Glomerular endothelial cell (primary cell): ENCODE measurements around the gene CRYBA4. TPM values are rescaled to one million over a fixed set of nuclear protein-coding genes. Genes with fewer than 3 reads are reported as not detected.
"Not testable (repeated sequence)": the region's sequence is repeated elsewhere in the genome, so short reads cannot be mapped to it uniquely, and the experiment has no call there.

Experiments used
- DNase-seq: peaks from one replicate; pipeline ENCODE4 v3.0.0-alpha.2; 2011; ENCODE audit warnings: low read depth, low spot score; ENCODE audit errors: extremely low read depth
- total RNA-seq: library from RNA; depleted of rRNA; stranded (reverse); fragments of >200 nt; gene quantifications from 2 replicates; pipeline ENCODE4 v1.2.3, GENCODE V29; 2015

CRYBA4 gene
- total RNA-seq, 1 donor from 2014 or later, result not detected

- no peak for DNase-seq
These were observed 28.0 kb upstream of the CRYBA4 start for GRCh38 chr22:26593763-26594162.

DNA sequence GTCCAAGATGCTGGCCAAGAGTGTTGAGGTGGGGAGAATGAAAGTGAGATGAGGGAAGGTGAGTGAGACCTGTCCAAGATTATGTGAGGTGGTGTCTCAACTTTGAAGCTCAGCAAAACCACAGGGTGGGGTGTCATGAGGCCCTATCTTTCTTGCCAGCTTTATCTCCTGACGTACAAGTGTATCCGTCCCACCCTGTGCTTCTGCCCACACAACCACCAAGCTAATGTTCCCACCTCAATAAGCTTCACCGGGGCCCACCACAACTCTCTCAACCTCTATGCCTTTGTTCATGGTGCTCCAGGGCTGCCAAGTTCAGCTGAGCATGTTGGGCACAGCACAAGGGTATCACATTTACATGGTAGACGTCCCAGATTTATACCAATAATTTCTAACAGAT is 24.7 kb upstream of the CRYBA4 start:
- DNase-seq, result no peak

GRCh38 chr22:26597480-26597879 is 24.3 kb upstream of the CRYBA4 start:
- DNase-seq, result no peak

DNA sequence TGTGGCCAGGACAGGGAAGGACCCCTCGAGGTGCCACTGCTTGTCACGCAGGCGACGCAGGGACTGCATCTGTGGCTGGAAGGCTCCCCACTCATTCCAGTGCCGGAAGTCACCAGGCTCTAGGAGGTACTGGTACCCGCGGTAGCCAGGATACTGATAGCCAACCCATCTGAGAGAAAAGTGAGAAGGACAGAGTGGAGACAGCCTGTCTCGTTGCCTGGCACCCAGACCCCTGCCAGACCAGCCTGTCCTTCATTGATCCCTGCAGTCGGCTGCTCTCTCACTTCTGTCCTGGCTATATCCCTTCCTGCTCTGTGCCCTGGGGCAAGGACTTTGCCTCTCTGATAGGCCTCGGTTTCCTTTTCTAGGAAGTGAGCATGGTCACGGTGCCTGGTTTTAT is 22.3 kb upstream of the CRYBA4 start:
- DNase-seq, result no peak

GRCh38 chr22:26601726-26602125 is 20.0 kb upstream of the CRYBA4 start:
- no peak for DNase-seq

DNA sequence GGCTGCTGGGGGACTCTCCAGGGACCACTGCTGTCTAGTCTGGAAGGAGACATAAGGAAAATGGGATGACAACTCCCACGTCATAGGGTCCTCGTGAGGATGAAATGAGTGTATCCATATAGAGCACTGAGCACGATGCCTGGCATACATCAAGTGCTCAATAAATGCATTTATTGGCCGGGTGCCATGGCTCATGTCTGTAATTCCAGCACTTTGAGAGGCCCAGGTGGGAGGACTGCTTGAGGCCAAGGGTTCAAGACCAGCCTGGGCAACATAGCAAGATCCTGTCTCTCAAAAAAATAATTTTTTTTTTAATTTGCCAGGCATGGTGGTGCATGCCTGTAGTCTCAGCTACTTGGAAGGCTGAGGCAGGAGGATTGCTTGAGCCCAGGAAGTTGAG is 19.6 kb upstream of the CRYBA4 start:
- DNase-seq, result no peak

- DNase-seq, result no peak
These were observed 17.4 kb upstream of the CRYBA4 start for GRCh38 chr22:26604368-26604767.

DNA sequence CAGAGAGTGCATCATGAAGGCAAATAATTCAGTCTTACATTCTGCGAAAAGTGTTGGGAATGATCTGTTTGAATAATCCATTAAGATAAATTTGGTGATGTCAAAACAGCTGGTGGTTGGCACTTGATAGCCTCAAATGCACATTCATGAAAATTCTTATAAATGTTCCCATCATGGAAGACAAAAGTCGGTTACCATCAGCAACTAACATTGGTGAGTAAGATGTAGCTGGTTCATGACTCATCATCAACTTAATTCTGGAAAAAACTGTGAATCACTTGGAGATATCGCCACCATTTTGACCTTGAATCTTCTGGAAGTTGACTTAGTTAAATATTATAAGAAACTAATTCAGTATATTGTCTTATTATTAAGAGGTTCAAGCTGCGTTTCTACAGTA is 15.2 kb upstream of the CRYBA4 start:
- no peak for DNase-seq

DNA sequence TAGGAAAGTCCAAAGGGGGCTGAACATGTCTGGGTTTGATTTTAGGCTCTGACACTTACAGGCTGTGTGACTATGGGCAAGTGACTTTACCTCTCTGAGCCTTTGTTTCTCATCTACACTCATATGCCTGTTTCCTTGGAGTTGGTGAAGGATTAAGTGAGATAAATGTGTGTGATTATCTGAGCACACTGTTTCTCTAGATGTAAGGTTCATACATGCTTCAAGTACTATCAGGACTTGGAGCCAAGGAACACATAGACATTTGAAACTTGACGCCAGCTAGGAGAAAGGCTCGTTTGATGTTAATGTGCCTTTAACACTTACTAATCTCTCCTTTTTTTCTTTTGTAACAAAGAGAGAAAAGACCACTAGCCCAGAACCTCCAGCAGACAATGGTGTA is 13.6 kb upstream of the CRYBA4 start:
- DNase-seq, result no peak

DNA sequence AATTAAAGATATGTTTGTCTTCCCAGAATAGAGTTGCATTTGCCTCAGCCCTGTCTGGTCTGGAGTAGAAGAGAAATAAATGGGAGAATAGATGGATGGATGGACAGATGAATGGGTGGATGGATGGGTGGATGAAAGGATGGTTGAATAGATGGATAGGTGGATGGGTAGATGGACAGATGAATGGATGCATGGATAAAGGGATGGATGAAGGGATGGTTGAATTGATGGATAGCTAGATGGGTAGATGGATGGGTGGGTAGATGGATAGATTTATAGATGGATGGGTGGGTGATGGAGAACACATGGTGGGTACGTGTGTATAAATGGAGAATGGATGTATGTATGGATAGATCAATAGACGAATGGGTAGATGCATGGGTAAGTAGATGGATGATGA is 12.5 kb upstream of the CRYBA4 start:
- DNase-seq, result no peak

GRCh38 chr22:26610072-26610958 is 11.4 kb upstream of the CRYBA4 start:
- no peak for DNase-seq

DNA sequence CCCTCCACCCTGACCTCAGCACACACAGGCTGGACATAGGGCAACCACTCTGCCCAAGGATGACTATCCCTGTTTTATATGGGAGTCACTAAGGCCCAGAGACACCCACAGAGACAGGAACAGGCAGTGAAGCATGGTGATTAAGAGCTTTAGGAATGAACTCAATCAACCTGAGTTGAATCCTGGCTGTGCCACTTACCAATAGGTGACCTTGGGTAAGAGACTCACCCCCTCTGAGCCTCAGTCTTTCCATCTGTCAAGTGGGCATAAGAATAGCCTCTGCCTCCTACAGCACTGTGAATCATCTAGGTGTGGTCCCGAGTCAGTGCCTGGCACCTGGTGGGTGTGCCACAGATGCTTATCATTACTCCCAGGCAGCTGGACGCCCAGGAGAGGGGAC is 10.8 kb upstream of the CRYBA4 start:
- no peak for DNase-seq

- no peak for DNase-seq
These were observed 9.1 kb upstream of the CRYBA4 start for GRCh38 chr22:26612652-26613051.

- not testable (repeated sequence) for DNase-seq
These were observed 8.0 kb upstream of the CRYBA4 start for GRCh38 chr22:26613753-26614152.

- no peak for DNase-seq
These were observed 7.4 kb upstream of the CRYBA4 start for GRCh38 chr22:26614322-26614721.

DNA sequence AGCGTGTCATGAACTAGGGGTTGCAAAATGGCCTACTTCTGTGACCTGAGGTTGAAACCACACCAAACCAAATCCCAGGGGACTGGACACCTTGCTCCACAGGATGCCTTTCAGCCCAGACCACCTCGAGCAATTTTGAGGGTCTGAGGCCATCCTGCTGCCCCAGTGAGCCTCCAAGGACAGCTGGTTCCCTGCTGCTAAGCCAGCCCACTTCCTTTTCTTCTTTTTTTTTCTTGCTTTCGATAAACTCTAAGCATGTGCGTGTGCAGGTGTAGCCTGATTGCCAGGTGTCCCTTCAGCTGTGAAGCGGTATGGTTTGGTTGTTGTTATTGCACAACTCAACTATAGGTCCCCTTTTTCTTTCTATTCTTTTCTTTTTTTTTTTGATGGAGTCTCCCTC is 6.6 kb upstream of the CRYBA4 start:
- DNase-seq, result no peak

GRCh38 chr22:26615830-26616435 is 5.8 kb upstream of the CRYBA4 start:
- DNase-seq, result no peak

DNA sequence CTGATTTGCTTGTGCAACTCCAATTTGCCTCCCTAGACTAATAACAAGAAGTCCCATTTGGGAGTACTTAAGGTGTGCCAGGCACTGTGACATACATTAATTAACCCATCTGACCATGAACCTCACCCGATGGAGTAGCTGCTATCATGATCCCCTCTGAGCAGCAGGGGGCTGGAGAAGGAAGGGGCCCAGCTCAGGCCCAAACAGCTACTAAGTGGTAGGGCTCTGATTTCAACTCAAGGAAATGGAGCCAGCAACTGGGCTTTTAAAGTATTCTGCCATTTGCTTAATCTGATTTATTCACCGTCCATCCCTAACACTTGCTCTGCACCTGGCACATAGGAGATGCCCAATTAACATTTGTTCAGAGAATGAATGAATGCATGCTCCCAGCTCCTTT is 5.1 kb upstream of the CRYBA4 start:
- no peak for DNase-seq

GRCh38 chr22:26617271-26618199 is 4.2 kb upstream of the CRYBA4 start, which contains the start of gene CRYBB1:
Gene CRYBB1, minus strand, starts transcription at chr22:26618027. Its CDS starts 1,708 bp downstream, at chr22:26616319.
- no peak for DNase-seq

DNA sequence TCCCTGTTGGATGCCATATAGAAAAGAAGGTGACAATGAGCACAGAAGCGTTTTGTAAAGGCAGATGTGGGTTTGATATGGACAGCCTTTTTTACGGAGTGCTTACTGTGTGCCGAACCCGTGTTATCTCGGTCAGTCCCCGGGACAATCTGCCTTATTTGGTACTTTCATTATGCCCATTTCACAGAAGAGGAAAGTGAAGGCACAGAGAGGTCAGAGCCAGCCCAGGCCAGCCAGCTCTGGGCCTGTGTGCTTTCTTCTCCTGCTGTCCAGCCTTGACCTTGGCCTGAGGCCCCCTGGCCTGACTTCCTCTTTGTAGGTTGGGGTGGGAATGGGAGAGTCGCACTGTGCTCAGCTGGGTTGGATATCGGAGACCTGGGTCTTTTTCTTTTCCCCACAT is 3.3 kb upstream of the CRYBA4 start:
- DNase-seq, result no peak

DNA sequence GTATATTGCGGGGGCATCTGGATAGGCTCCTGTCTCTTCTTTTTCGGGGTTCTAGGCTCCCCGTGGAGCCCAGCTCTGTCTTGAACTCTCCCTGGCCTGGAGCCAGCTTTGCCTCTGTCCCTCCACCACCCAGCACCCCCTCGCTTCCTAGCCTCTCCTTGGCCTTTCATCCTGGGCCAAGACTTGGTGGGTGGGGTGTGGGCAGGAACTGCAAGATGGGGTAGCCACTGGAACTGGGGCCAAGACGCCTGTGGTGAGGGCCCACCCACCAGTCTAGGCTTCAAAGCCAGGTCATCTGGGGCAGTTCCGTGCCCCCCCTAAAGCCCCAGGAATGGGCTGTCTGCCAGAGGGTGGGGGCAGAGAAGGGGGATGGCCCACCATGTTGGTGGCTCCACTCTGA is 2.3 kb upstream of the CRYBA4 start:
- DNase-seq, result no peak
